HepG2 (cell line): ENCODE results near the gene COL4A2. TPM values are rescaled to one million over a fixed set of nuclear protein-coding genes. Genes with fewer than 3 reads are reported as not detected.
A peak's percentile ranks its signal among the peaks of the same experiment; 100 is the strongest.

Experiments used
- AHR ChIP-seq: IDR thresholded peaks from 2 replicates; pipeline ENCODE4 v1.6.1; 2018; ENCODE audit warnings: missing genetic modification reagents, missing compliant biosample characterization
- CC2D1A ChIP-seq: sonication (generic); formaldehyde crosslinking; IDR thresholded peaks from 2 replicates; pipeline ENCODE4 v1.8.1; 2023; ENCODE audit warnings: mild to moderate bottlenecking, missing genetic modification reagents
- HDAC2 ChIP-seq: sonication (generic); formaldehyde crosslinking; IDR thresholded peaks from 2 replicates; pipeline ENCODE4 v1.4.0; 2020; ENCODE audit warnings: missing genetic modification reagents
- HNRNPL ChIP-seq: fragments of 200-400 bp; formaldehyde crosslinking; IDR thresholded peaks from 2 replicates; pipeline ENCODE4 v1.6.1; 2017; ENCODE audit warnings: mild to moderate bottlenecking, low read depth, low read length
- IRX3 ChIP-seq: sonication (generic); formaldehyde crosslinking; IDR thresholded peaks from 2 replicates; pipeline ENCODE4 v1.8.1; 2023; ENCODE audit warnings: mild to moderate bottlenecking, low read depth, missing genetic modification reagents, borderline replicate concordance
- ONECUT2 ChIP-seq: sonication (generic); formaldehyde crosslinking; IDR thresholded peaks from 2 replicates; pipeline ENCODE4 v1.4.0; 2020; ENCODE audit warnings: missing genetic modification reagents
- SOX6 ChIP-seq, 2 experiments: fragments of 450-650 bp in 1 of 2; sonication (generic) in 1 of 2; formaldehyde crosslinking in 1 of 2; IDR thresholded peaks; 2 replicates each; pipeline versions ENCODE4 v1.4.0 to v1.6.1; 2017 to 2020; ENCODE audit warnings: antibody characterized with exemption in 1 of 2, mild to moderate bottlenecking in 1 of 2, missing genetic modification reagents in 1 of 2
- ZBTB2 ChIP-seq: sonication (generic); formaldehyde crosslinking; IDR thresholded peaks from 2 replicates; pipeline ENCODE4 v1.8.0; 2022; ENCODE audit warnings: low read depth, missing genetic modification reagents
- ZNF282 ChIP-seq: fragments of 450-650 bp; IDR thresholded peaks from 2 replicates; pipeline ENCODE4 v1.6.1; 2018; ENCODE audit not compliant: partially characterized antibody
- ZNF598 ChIP-seq: sonication (generic); formaldehyde crosslinking; IDR thresholded peaks from 2 replicates; pipeline ENCODE4 v1.5.1; 2020; ENCODE audit warnings: mild to moderate bottlenecking, missing genetic modification reagents, borderline replicate concordance
- polyA plus RNA-seq, 8 experiments: library from polyadenylated mRNA; depleted of rRNA in 3 of 8; stranded (reverse) in 7 of 8; unstranded in 1 of 8; fragments of >200 nt; fragmentation: Illumina TruSeq in 4 of 8; extraction: Trizol in 4 of 8; gene quantifications; 2 replicates each; pipeline versions ENCODE4 v1.2.1 to v1.2.3, GENCODE V29; 2011 to 2016; ENCODE audit warnings: low read depth in 4 of 8, missing spikeins in 1 of 8, mixed read lengths in 1 of 8; ENCODE audit not compliant: insufficient read depth in 1 of 8
- total RNA-seq, 5 experiments: library from RNA; depleted of rRNA; stranded (reverse); fragments of >200 nt; fragmentation: Illumina TruSeq; extraction: Trizol; gene quantifications; 2 replicates each; pipeline ENCODE4 v1.2.3, GENCODE V29; 2016; ENCODE audit warnings: low read depth in 1 of 5
- TF ChIP-seq, protein P1 (sequence below): IDR thresholded peaks from 2 replicates; pipeline ENCODE4 v1.6.1; 2016; ENCODE audit warnings: mild to moderate bottlenecking
- TF ChIP-seq, protein P2 (sequence below): sonication (generic); formaldehyde crosslinking; IDR thresholded peaks from one replicate; pipeline ENCODE4 v1.5.1; 2020; ENCODE audit warnings: mild to moderate bottlenecking, missing genetic modification reagents; ENCODE audit errors: not compliant biosample characterization
- TF ChIP-seq, protein P3 (sequence below): IDR thresholded peaks from 2 replicates; pipeline ENCODE4 v1.6.1; 2016; ENCODE audit warnings: low read depth, borderline replicate concordance
- TF ChIP-seq, protein P4 (sequence below): sonication (generic); formaldehyde crosslinking; IDR thresholded peaks from 2 replicates; pipeline ENCODE4 v1.5.1; 2020; ENCODE audit warnings: missing genetic modification reagents, mild to moderate bottlenecking, borderline replicate concordance
- TF ChIP-seq, protein P5 (sequence below), 2 experiments: fragments of 450-650 bp in 1 of 2; sonication (generic) in 1 of 2; formaldehyde crosslinking; IDR thresholded peaks; 2 replicates each; pipeline versions ENCODE4 v1.5.0 to v1.8.0; 2020 to 2022; ENCODE audit warnings: mild to moderate bottlenecking in 1 of 2, missing genetic modification reagents in 1 of 2

Gene COL4A2
- total and polyA plus RNA-seq, 2 of the 13 experiments (the other 11 are each of a cell fraction or from before 2014, with no cell fraction given), result 0.22 to 1.9 TPM

GRCh38 chr13:110455941-110456340 is 148.9 kb downstream of the COL4A2 start (continued):
- TF ChIP-seq, protein P1, sequence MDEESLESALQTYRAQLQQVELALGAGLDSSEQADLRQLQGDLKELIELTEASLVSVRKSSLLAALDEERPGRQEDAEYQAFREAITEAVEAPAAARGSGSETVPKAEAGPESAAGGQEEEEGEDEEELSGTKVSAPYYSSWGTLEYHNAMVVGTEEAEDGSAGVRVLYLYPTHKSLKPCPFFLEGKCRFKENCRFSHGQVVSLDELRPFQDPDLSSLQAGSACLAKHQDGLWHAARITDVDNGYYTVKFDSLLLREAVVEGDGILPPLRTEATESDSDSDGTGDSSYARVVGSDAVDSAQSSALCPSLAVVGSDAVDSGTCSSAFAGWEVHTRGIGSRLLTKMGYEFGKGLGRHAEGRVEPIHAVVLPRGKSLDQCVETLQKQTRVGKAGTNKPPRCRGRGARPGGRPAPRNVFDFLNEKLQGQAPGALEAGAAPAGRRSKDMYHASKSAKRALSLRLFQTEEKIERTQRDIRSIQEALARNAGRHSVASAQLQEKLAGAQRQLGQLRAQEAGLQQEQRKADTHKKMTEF (CRISPR knock-in tag), result no peak
- TF ChIP-seq, protein P2, sequence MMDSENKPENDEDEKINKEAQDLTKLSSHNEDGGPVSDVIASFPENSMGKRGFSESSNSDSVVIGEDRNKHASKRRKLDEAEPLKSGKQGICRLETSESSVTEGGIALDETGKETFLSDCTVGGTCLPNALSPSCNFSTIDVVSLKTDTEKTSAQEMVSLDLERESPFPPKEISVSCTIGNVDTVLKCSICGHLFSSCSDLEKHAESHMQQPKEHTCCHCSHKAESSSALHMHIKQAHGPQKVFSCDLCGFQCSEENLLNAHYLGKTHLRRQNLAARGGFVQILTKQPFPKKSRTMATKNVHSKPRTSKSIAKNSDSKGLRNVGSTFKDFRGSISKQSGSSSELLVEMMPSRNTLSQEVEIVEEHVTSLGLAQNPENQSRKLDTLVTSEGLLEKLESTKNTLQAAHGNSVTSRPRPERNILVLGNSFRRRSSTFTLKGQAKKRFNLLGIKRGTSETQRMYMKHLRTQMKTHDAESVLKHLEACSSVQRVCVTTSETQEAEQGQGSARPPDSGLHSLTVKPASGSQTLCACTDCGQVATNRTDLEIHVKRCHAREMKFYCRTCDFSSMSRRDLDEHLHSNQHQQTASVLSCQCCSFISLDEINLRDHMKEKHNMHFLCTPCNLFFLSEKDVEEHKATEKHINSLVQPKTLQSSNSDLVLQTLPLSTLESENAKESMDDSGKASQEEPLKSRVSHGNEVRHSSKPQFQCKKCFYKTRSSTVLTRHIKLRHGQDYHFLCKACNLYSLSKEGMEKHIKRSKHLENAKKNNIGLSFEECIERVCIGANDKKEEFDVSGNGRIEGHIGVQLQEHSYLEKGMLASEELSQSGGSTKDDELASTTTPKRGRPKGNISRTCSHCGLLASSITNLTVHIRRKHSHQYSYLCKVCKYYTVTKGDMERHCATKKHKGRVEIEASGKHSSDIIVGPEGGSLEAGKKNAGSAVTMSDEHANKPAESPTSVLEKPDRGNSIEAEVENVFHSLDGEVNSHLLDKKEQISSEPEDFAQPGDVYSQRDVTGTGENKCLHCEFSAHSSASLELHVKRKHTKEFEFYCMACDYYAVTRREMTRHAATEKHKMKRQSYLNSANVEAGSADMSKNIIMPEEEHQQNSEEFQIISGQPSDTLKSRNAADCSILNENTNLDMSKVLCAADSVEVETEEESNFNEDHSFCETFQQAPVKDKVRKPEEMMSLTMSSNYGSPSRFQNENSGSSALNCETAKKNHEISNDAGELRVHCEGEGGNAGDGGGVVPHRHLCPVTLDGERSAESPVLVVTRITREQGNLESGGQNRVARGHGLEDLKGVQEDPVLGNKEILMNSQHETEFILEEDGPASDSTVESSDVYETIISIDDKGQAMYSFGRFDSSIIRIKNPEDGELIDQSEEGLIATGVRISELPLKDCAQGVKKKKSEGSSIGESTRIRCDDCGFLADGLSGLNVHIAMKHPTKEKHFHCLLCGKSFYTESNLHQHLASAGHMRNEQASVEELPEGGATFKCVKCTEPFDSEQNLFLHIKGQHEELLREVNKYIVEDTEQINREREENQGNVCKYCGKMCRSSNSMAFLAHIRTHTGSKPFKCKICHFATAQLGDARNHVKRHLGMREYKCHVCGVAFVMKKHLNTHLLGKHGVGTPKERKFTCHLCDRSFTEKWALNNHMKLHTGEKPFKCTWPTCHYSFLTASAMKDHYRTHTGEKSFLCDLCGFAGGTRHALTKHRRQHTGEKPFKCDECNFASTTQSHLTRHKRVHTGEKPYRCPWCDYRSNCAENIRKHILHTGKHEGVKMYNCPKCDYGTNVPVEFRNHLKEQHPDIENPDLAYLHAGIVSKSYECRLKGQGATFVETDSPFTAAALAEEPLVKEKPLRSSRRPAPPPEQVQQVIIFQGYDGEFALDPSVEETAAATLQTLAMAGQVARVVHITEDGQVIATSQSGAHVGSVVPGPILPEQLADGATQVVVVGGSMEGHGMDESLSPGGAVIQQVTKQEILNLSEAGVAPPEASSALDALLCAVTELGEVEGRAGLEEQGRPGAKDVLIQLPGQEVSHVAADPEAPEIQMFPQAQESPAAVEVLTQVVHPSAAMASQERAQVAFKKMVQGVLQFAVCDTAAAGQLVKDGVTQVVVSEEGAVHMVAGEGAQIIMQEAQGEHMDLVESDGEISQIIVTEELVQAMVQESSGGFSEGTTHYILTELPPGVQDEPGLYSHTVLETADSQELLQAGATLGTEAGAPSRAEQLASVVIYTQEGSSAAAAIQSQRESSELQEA (CRISPR knock-in tag), result no peak
- TF ChIP-seq SOX6 (IDR thresholded peaks at IDR 0.05) (no peak), SOX6 (CRISPR knock-in tag; IDR thresholded peaks at IDR 0.05) (0 out of 2 replicates have a peak, but pooled peaks have one; percentile 22), ONECUT2 (CRISPR knock-in tag) (no peak), HNRNPL (no peak), ZNF282 (no peak), HDAC2 (CRISPR knock-in tag) (peak; percentile 42; the same call in 1 of the 2 replicates), CC2D1A (CRISPR knock-in tag) (no peak), AHR (CRISPR knock-in tag) (peak; percentile 55; the same call in 1 of the 2 replicates), ZNF598 (CRISPR knock-in tag) (no peak), ZBTB2 (CRISPR knock-in tag) (no peak), IRX3 (CRISPR knock-in tag) (no peak)
- TF ChIP-seq, protein P3, sequence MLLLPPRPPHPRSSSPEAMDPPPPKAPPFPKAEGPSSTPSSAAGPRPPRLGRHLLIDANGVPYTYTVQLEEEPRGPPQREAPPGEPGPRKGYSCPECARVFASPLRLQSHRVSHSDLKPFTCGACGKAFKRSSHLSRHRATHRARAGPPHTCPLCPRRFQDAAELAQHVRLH, result peak; percentile 63; the same call in 1 of the 2 replicates
- TF ChIP-seq, protein P4, sequence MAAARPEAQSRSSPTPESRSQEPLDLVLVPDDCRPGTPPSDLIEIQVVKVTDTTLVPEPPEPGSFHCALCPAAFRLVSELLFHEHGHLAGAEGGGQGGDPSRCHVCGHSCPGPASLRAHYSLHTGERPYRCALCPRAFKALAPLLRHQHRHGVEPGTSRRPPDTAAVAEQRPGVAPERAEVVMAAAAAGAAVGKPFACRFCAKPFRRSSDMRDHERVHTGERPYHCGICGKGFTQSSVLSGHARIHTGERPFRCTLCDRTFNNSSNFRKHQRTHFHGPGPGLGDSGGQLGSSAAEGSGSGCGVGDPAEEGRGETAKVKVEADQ (CRISPR knock-in tag), result no peak
- TF ChIP-seq, protein P5, sequence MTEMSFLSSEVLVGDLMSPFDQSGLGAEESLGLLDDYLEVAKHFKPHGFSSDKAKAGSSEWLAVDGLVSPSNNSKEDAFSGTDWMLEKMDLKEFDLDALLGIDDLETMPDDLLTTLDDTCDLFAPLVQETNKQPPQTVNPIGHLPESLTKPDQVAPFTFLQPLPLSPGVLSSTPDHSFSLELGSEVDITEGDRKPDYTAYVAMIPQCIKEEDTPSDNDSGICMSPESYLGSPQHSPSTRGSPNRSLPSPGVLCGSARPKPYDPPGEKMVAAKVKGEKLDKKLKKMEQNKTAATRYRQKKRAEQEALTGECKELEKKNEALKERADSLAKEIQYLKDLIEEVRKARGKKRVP (CRISPR knock-in tag; IDR thresholded peaks at IDR 0.05), result no peak
